PC-9 (cell line): ENCODE data around the gene EXT2. TPM values are rescaled to one million over a fixed set of nuclear protein-coding genes. Genes with fewer than 3 reads are reported as not detected.

Experiments
- BruUV-seq: library from RNA; stranded (reverse); fragments of 400-500 nt; replicated peaks from 2 replicates; lab custom pipeline; 2021; lab: Mats Ljungman, UMichigan
- CTCF ChIA-PET: fragments of 300-600 bp; sonication (Branson Sonifier 250); formaldehyde crosslinking; loops from one replicate; lab custom pipeline; 2022; ENCODE audit warnings: antibody characterized with exemption; lab: Charles Lee
- POLR2A ChIA-PET: fragments of 300-600 bp; sonication (Branson Sonifier 250); formaldehyde crosslinking; loops from one replicate; lab custom pipeline; 2022; ENCODE audit warnings: antibody characterized with exemption; ENCODE audit not compliant: unreplicated experiment; lab: Charles Lee
- DNase-seq, 2 experiments: peaks; one replicate each; pipeline versions ENCODE4 v3.0.0 to v3.0.0-alpha.2; 2015 to 2022; ENCODE audit warnings: mixed read lengths in 1 of 2
- H2AFZ ChIP-seq: fragments of 200-600 bp; sonication (generic); 2 replicates; pipeline ENCODE4 v1.8.1; 2017; ENCODE audit warnings: antibody characterized with exemption
- H3F3A ChIP-seq: fragments of 200-600 bp; sonication (generic); 2 replicates; pipeline ENCODE4 v1.8.1; 2017; ENCODE audit warnings: antibody characterized with exemption, mild to moderate bottlenecking, low read depth; ENCODE audit not compliant: insufficient read depth
- H3K27ac ChIP-seq: fragments of 200-600 bp; sonication (generic); 2 replicates; pipeline ENCODE4 v1.6.1; 2016; ENCODE audit warnings: mixed run types
- H3K27me3 ChIP-seq: fragments of 200-600 bp; sonication (generic); 2 replicates; pipeline ENCODE4 v1.6.1; 2016; ENCODE audit warnings: low read depth, mixed run types; ENCODE audit not compliant: insufficient read depth
- H3K36me3 ChIP-seq: fragments of 200-600 bp; sonication (generic); 2 replicates; pipeline ENCODE4 v1.6.1; 2016; ENCODE audit warnings: low read depth, mixed run types
- H3K4me1 ChIP-seq: fragments of 200-600 bp; sonication (generic); replicated peaks from 2 replicates; pipeline ENCODE4 v1.6.1; 2016; ENCODE audit warnings: mixed run types; ENCODE audit not compliant: insufficient read depth
- H3K4me2 ChIP-seq: fragments of 200-600 bp; sonication (generic); 2 replicates; pipeline ENCODE4 v1.6.1; 2017; ENCODE audit warnings: mixed run types
- H3K4me3 ChIP-seq: fragments of 200-600 bp; sonication (generic); 2 replicates; pipeline ENCODE4 v1.6.1; 2016; ENCODE audit warnings: mixed run types
- H3K79me2 ChIP-seq: fragments of 200-600 bp; sonication (generic); 2 replicates; pipeline ENCODE4 v1.6.1; 2017; ENCODE audit warnings: low read depth, mixed run types
- H3K9me2 ChIP-seq: fragments of 200-600 bp; sonication (generic); 2 replicates; pipeline ENCODE4 v1.8.1; 2017; ENCODE audit warnings: mild to moderate bottlenecking; ENCODE audit not compliant: insufficient read depth
- H3K9me3 ChIP-seq: fragments of 200-600 bp; sonication (generic); 2 replicates; pipeline ENCODE4 v1.8.1; 2016; ENCODE audit warnings: low read depth; ENCODE audit not compliant: insufficient read depth
- H4K20me1 ChIP-seq: fragments of 200-600 bp; sonication (generic); 2 replicates; pipeline ENCODE4 v1.8.1; 2017; ENCODE audit not compliant: insufficient read depth
- CTCF ChIP-seq: fragments of 200-600 bp; sonication (generic); conservative IDR thresholded peaks from 2 replicates; pipeline ENCODE4 v1.6.1; 2017; ENCODE audit warnings: mixed run types, antibody characterized with exemption, mild to moderate bottlenecking, moderate library complexity
- EZH2 ChIP-seq: fragments of 200-600 bp; sonication (generic); IDR thresholded peaks from 2 replicates; pipeline ENCODE4 v1.8.0; 2017; ENCODE audit warnings: antibody characterized with exemption, low read depth
- intact Hi-C: fragments of 100-400 bp; cut with micrococcal nuclease; formaldehyde crosslinking; loops from one replicate; pipeline ENCODE4 v1.10.0; 2022; ENCODE audit not compliant: unreplicated experiment
- total RNA-seq: library from RNA; stranded (reverse); gene quantifications from 2 replicates; pipeline ENCODE4 v1.2.3, GENCODE V29; 2021

The EXT2 gene
- total RNA-seq, 1 experiment from 2014 or later, result 72.4 TPM

DNA sequence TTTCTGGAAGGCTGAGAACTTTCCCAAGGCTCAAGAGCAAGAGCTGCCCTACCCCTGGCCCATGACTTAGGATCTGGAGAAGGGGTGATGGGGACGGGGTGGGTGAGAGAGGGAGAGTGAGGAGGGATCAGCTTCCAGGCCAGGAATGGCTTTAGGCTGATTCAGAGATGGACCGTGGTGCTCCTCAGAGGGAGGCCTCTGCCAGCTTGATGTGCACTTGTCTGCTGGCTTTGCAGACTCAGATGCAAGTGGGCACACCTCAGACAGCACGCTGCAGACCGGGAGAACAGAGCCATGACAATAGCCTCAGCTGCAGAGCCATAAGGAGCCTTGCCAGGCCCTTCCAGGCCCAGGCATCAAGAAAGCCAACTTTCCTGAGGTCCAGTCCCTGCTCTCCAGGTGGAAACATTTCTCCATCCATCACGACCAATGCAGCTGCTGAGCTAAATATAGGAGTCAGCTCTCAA lies 173.2 kb downstream of the EXT2 start:
- Histone ChIP-seq H3K9me2 (no peaks in the 10 kb centered on the region), H3K79me2 (no peaks in the 10 kb centered on the region), H3K27ac (no peak overlapping the region), H3K9me3 (no peaks in the 10 kb centered on the region), H3K36me3 (no peaks in the 10 kb centered on the region), H3K4me2 (no peak overlapping the region), H4K20me1 (no peaks in the 10 kb centered on the region; the same call in 1 of the 2 replicates), H3K4me3 (no peak overlapping the region), H3F3A (no peaks in the 10 kb centered on the region), H3K27me3 (peaks cover 81% of the 10 kb centered on the region), H2AFZ (no peak overlapping the region), H3K4me1 (no peaks in the 10 kb centered on the region)
- DNase-seq, result no peak
- no TSS peak for BruUV-seq
- intact Hi-C loops, result no loop called here
- ChIA-PET POLR2A (no interaction called here), CTCF (no interaction called here)
- no peak for TF ChIP-seq CTCF
- no peak for TF ChIP-seq EZH2

DNA sequence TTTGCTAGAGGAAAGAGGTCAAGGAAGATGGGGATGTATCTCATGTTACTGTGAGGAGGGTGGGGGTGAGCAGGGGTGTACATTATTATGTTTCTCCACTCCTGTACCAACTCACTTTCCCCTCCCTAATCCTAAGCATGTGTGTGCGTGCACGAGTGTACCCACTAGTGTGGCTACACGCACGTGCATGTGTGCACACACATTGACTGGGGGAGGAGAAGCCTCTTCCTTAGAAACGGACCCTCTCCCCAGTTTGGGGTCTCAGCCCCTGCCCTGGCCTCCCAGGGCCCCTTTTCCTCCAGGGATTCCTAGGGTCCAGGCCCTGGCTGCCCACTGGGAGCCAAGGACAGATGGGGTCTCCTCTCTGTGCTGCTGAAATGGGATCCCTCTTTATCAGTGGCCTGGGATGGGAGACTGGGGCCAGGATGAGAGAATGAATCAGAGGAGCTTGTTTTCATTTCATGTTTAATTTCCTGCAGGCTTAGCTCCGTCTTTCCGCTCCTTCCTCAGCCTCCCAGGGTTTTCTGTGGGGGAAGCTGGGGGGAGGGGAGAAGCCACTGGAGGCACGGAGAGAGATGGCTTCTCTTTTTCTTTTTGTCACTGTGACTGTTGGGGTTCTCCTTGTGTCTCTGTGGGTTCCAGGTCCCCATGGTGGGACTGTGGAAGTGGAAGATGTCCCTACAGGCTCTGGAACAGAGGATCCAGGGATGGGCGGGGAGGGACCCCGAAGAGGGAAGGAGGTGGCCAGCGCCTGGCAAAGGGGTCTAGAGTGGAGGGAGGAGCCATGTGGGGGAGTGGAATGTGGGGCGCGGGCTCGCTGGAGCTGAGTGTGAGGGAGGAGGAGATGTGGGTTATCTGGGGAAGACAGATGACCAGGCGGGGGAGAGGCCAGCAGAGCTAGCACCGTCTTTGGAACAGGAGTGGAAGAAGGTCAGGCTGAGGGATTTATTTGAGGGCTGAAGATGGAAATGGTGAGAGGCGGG lies 174.2 kb downstream of the EXT2 start:
- no peaks in the 10 kb centered on the region for H3F3A ChIP-seq
- ChIA-PET CTCF (interaction anchor here (0.5 to 0.7 kb wide), 2 partner anchors 136 to 177 kb away, joined by 3 to 6 read pairs; no protein-coding TSS in a partner anchor), POLR2A (no interaction called here)
- H2AFZ ChIP-seq, result no peak overlapping the region
- peaks cover 91% of the 10 kb centered on the region for H3K27me3 ChIP-seq
- no peak for TF ChIP-seq EZH2
- no peak for TF ChIP-seq CTCF
- no peaks in the 10 kb centered on the region; the same call in 1 of the 2 replicates for H4K20me1 ChIP-seq
- no peaks in the 10 kb centered on the region for H3K79me2 ChIP-seq
- no peaks in the 10 kb centered on the region for H3K9me2 ChIP-seq
- no peak overlapping the region for H3K27ac ChIP-seq
- DNase-seq, result no peak
- H3K9me3 ChIP-seq, result no peaks in the 10 kb centered on the region; the same call in 1 of the 2 replicates
- no peak overlapping the region for H3K4me2 ChIP-seq
- H3K36me3 ChIP-seq, result no peaks in the 10 kb centered on the region
- H3K4me3 ChIP-seq, result no peak overlapping the region
- intact Hi-C loops, result no loop called here
- BruUV-seq, result no TSS peak
- H3K4me1 ChIP-seq, result no peaks in the 10 kb centered on the region

DNA sequence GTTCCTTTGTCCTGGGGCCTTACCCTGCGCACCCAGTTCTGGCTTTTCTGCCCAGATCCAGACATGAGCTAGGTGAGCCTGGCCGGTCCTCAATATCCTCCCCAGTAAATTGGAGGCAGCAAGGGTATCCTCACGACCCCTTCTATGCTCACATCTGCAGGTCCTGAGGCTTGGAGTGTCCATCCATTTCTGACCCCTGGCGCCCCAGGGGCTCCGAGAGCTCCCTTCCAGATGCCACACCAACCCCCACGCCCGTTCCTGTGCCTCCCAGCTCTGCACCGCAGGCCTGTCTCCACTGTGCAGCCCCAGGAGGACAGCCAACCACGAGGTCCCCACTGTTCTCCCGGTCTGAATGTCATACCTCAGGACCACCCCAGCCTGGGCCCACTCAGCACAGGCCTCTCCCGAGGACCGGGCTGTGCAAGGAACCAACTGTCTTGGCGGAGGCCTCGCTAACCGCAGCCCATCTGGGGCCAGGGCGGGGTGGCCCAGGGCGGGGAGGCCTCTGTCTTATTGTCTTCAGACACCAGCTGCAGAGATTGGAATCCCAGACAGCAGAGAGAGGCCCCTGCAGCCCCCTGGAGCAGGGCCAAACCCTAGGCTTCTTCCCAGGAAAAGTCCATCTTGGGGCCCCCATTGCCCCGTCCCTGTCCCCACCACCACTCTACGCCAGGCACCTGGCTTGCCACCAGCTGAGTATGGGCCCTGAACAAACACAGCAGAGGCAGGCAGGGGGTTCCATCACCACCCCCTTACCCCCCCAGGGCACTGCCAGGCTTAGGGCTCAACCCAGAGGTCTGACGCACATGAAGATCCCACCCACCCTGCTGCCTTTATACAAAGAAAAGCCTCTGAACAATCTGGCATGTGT lies 175.2 kb downstream of the EXT2 start:
- Histone ChIP-seq H3F3A (no peaks in the 10 kb centered on the region), H3K4me3 (no peak overlapping the region), H3K27ac (no peak overlapping the region), H3K9me2 (no peaks in the 10 kb centered on the region), H3K27me3 (peaks cover 94% of the 10 kb centered on the region), H2AFZ (no peak overlapping the region), H4K20me1 (no peaks in the 10 kb centered on the region; the same call in 1 of the 2 replicates), H3K9me3 (no peaks in the 10 kb centered on the region; the same call in 1 of the 2 replicates), H3K79me2 (no peaks in the 10 kb centered on the region), H3K4me1 (no peaks in the 10 kb centered on the region), H3K4me2 (no peak overlapping the region), H3K36me3 (no peaks in the 10 kb centered on the region)
- ChIA-PET CTCF (no interaction called here), POLR2A (no interaction called here)
- no peak for TF ChIP-seq CTCF
- TF ChIP-seq EZH2, result no peak
- intact Hi-C loops, result no loop called here
- no peak for DNase-seq
- no TSS peak for BruUV-seq
